ENCODE data around the gene PHF19. TPM values are rescaled to one million over a fixed set of nuclear protein-coding genes. Genes with fewer than 3 reads are reported as not detected.

Gene PHF19
- polyA plus RNA-seq, 3 donors: 12.6 to 61.0 (median 12.7) TPM

GRCh38 chr9:120899490-120900068 is 22.6 kb upstream of the PHF19 start:
- H3K27ac Mint-ChIP-seq: no peak overlapping the region
- no peaks in the 10 kb centered on the region for H3K79me2 ChIP-seq (ENCODE audit: insufficient read depth, low read length)
- peaks cover 7 to 9% of the 10 kb centered on the region in 2 donors for H3K4me1 ChIP-seq (ENCODE audit: control insufficient read depth in 1 of 2, insufficient read depth in 2 of 2, low read length in 2 of 2)
- H3K9me3 Mint-ChIP-seq: no peaks in the 10 kb centered on the region
- 92% methylated on average over 2 of the region's 6 CpGs for WGBS (ENCODE audit: insufficient coverage)
- peaks cover 0 to 2% (median 2%) of the 10 kb centered on the region in 3 donors for H3K27me3 Mint-ChIP-seq (ENCODE audit: low read depth in 3 of 3)
- no peak overlapping the region for H3K9ac ChIP-seq (ENCODE audit: insufficient read depth, low read length, poor library complexity, severe bottlenecking)
- H3K27me3 ChIP-seq (ENCODE audit: control insufficient read depth in 2 of 2, insufficient read depth in 2 of 2, low read length in 2 of 2): no peaks in the 10 kb centered on the region
- no peak overlapping the region for H3K4me2 ChIP-seq (replicated peaks; ENCODE audit: extremely low read depth, low read length, poor library complexity, severe bottlenecking)
- intact Hi-C loops (cut with micrococcal nuclease): no loop called here
- H4K20me1 ChIP-seq (ENCODE audit: insufficient read depth, low read length): no peaks in the 10 kb centered on the region
- peaks cover 0 to 2% of the 10 kb centered on the region in 2 donors for H3K36me3 ChIP-seq (replicated peaks in 1 of 2; ENCODE audit: control insufficient read depth in 1 of 2, insufficient read depth in 2 of 2, low read length in 2 of 2)
- H3K4me3 ChIP-seq (replicated peaks in 1 of 3; ENCODE audit: low read depth in 2 of 3, low read length in 3 of 3): no peak overlapping the region
- H3K4me3 Mint-ChIP-seq: no peak overlapping the region
- H3K27ac ChIP-seq (ENCODE audit: low read depth in 1 of 2, low read length in 2 of 2): no peak overlapping the region
- TF ChIP-seq CTCF (IDR thresholded peaks at IDR 0.05): no peak
- no peak for DNase-seq
- no peaks in the 10 kb centered on the region for H3K9me3 ChIP-seq (replicated peaks in 1 of 2; ENCODE audit: control insufficient read depth in 1 of 2, insufficient read depth in 1 of 2, low read length in 2 of 2)
- H3K4me1 Mint-ChIP-seq: peaks cover 13% of the 10 kb centered on the region
- H3K36me3 Mint-ChIP-seq: peaks cover 0 to 3% of the 10 kb centered on the region in 2 donors
- no peak overlapping the region for H2AFZ ChIP-seq (ENCODE audit: insufficient read depth, low read depth, low read length, poor library complexity, severe bottlenecking)

- Histone ChIP-seq H3K4me2 (replicated peaks; ENCODE audit: extremely low read depth, low read length, poor library complexity, severe bottlenecking) (no peak overlapping the region), H3K79me2 (ENCODE audit: insufficient read depth, low read length) (no peaks in the 10 kb centered on the region), H4K20me1 (ENCODE audit: insufficient read depth, low read length) (no peaks in the 10 kb centered on the region), H3K36me3 (replicated peaks in 1 of 2; ENCODE audit: control insufficient read depth in 1 of 2, insufficient read depth in 2 of 2, low read length in 2 of 2) (no peaks in the 10 kb centered on the region), H3K9me3 (replicated peaks in 1 of 2; ENCODE audit: control insufficient read depth in 1 of 2, insufficient read depth in 1 of 2, low read length in 2 of 2) (no peaks in the 10 kb centered on the region), H2AFZ (ENCODE audit: insufficient read depth, low read depth, low read length, poor library complexity, severe bottlenecking) (no peak overlapping the region), H3K4me3 (replicated peaks in 1 of 3; ENCODE audit: low read depth in 2 of 3, low read length in 3 of 3) (no peak overlapping the region), H3K4me1 (ENCODE audit: control insufficient read depth in 1 of 2, insufficient read depth in 2 of 2, low read length in 2 of 2) (peaks cover 7 to 9% of the 10 kb centered on the region in 2 donors), H3K27me3 (ENCODE audit: control insufficient read depth in 2 of 2, insufficient read depth in 2 of 2, low read length in 2 of 2) (no peaks in the 10 kb centered on the region), H3K27ac (ENCODE audit: low read depth in 1 of 2, low read length in 2 of 2) (no peak overlapping the region), H3K9ac (ENCODE audit: insufficient read depth, low read length, poor library complexity, severe bottlenecking) (no peak overlapping the region)
- no CpG with 5 or more reads among the region's 3 CpGs for WGBS (ENCODE audit: insufficient coverage)
- peaks cover 0 to 1% of the 10 kb centered on the region in 2 donors for H3K36me3 Mint-ChIP-seq
- no peak overlapping the region for H3K4me3 Mint-ChIP-seq
- H3K9me3 Mint-ChIP-seq: no peaks in the 10 kb centered on the region
- H3K27ac Mint-ChIP-seq: no peak overlapping the region
- no peak for TF ChIP-seq CTCF (IDR thresholded peaks at IDR 0.05)
- intact Hi-C loops (cut with micrococcal nuclease): no loop called here
- H3K27me3 Mint-ChIP-seq (ENCODE audit: low read depth in 3 of 3): peaks cover 0 to 2% (median 2%) of the 10 kb centered on the region in 3 donors
- H3K4me1 Mint-ChIP-seq: peaks cover 13% of the 10 kb centered on the region
- no peak for DNase-seq
Observed at GRCh38 chr9:120898396-120898795, 21.4 kb upstream of the PHF19 start.
